ENCODE measurements around the gene NOTUM. TPM values are rescaled to one million over a fixed set of nuclear protein-coding genes. Genes with fewer than 3 reads are reported as not detected.

Gene NOTUM
- total and polyA plus RNA-seq, 4 donors, result 0.19 to 5.4 (median 1.6) TPM

GRCh38 chr17:81992306-81993102 lies 31.5 kb upstream of the NOTUM start:
- H3K36me3 ChIP-seq (ENCODE audit: control insufficient read depth in 4 of 4, insufficient read depth in 3 of 4, low read depth in 1 of 4, low read length in 3 of 4), result peaks cover 0 to 3% (median under 1%) of the 10 kb centered on the region in 4 donors
- peak overlapping the region; percentile 4 to 45 for H3K27ac ChIP-seq (ENCODE audit: low read depth in 1 of 2, low read length in 2 of 2)

More at GRCh38 chr17:81992306-81993102, 31.5 kb upstream of the NOTUM start:
- H3K4me3 ChIP-seq (ENCODE audit: low read depth in 1 of 3, low read length in 3 of 3), result no peak overlapping the region
- H3K9ac ChIP-seq (ENCODE audit: low read depth in 1 of 2, low read length in 2 of 2), result peak overlapping the region in 1 of 2 donors; percentile 5
- 77% methylated on average over 31 of the region's 31 CpGs for WGBS
- H3K27me3 ChIP-seq (ENCODE audit: control insufficient read depth in 4 of 4, insufficient read depth in 4 of 4, low read length in 3 of 4), result no peaks in the 10 kb centered on the region
- TF ChIP-seq TAF1 (conservative IDR thresholded peaks at IDR 0.05) (no peak), RXRA (IDR thresholded peaks at IDR 0.05) (no peak), FOXA1 (IDR thresholded peaks at IDR 0.05) (no peak), YY1 (IDR thresholded peaks at IDR 0.05) (no peak), HNF4G (IDR thresholded peaks at IDR 0.05) (no peak), CTCF (IDR thresholded peaks at IDR 0.05; ENCODE audit: low read depth, low read length, missing input control) (no peak), HNF4A (conservative IDR thresholded peaks at IDR 0.05) (no peak), REST (IDR thresholded peaks at IDR 0.05) (no peak), ATF3 (IDR thresholded peaks at IDR 0.05) (no peak), EGR1 (IDR thresholded peaks at IDR 0.05; ENCODE audit: low read depth in 2 of 2) (no peak), FOXA2 (IDR thresholded peaks at IDR 0.05) (no peak), MAX (IDR thresholded peaks at IDR 0.05) (no peak), RAD21 (IDR thresholded peaks at IDR 0.05) (no peak), NR2F2 (IDR thresholded peaks at IDR 0.05) (no peak), ZBTB33 (IDR thresholded peaks at IDR 0.05) (no peak), JUND (IDR thresholded peaks at IDR 0.05) (no peak)
- H3K9me3 ChIP-seq (ENCODE audit: control insufficient read depth in 4 of 4, low read length in 3 of 4), result no peaks in the 10 kb centered on the region
- no peak for DNase-seq (ENCODE audit: low spot score)
- H3K4me1 ChIP-seq (ENCODE audit: control insufficient read depth in 4 of 4, insufficient read depth in 4 of 4, low read length in 3 of 4), result peaks cover 12 to 32% (median 21%) of the 10 kb centered on the region in 4 donors

All from liver (tissue), 9 donors.